T-helper 1 cell (primary cell): ENCODE results near the gene CEP85L.

Source experiments
- DNase-seq, 5 donors: peaks; one replicate each; pipeline ENCODE4 v3.0.0-alpha.2; 2012 to 2020

The CEP85L gene

GRCh38 chr6:118660218-118660569 lies 8.8 kb upstream of the CEP85L start:
- DNase-seq = peak in 4 of 5 donors; percentile 24 to 63 (median 58)

- no peak for DNase-seq
Observed at GRCh38 chr6:118659513-118660217, 8.3 kb upstream of the CEP85L start.

GRCh38 chr6:118656847-118657451 lies 5.6 kb upstream of the CEP85L start:
- DNase-seq = peak in 2 of 5 donors; percentile 19 to 49

GRCh38 chr6:118652051-118652615 lies 742 bp upstream of the CEP85L start:
- DNase-seq = no peak

GRCh38 chr6:118650582-118651281 lies 659 bp downstream of the CEP85L start:
- peak; percentile 9 to 48 (median 29) for DNase-seq

- DNase-seq = no peak
Observed at GRCh38 chr6:118649918-118650581, 1.3 kb downstream of the CEP85L start.

GRCh38 chr6:118648866-118649554 lies 2.4 kb downstream of the CEP85L start:
- no peak for DNase-seq

GRCh38 chr6:118646977-118647376 lies 4.4 kb downstream of the CEP85L start:
- no peak for DNase-seq

GRCh38 chr6:118645395-118645794 lies 6.0 kb downstream of the CEP85L start:
- no peak for DNase-seq

GRCh38 chr6:118644007-118644406 lies 7.4 kb downstream of the CEP85L start:
- DNase-seq = no peak

GRCh38 chr6:118641042-118641441 lies 10.3 kb downstream of the CEP85L start:
- no peak for DNase-seq

- no peak for DNase-seq
Observed at GRCh38 chr6:118639054-118639964, 12.1 kb downstream of the CEP85L start.

- DNase-seq = no peak
Observed at GRCh38 chr6:118638288-118638687, 13.1 kb downstream of the CEP85L start.

- no peak for DNase-seq
Observed at GRCh38 chr6:118635909-118636735, 15.3 kb downstream of the CEP85L start.

GRCh38 chr6:118632359-118632758 lies 19.0 kb downstream of the CEP85L start:
- DNase-seq = no peak

GRCh38 chr6:118630923-118631322 lies 20.5 kb downstream of the CEP85L start:
- no peak for DNase-seq

- no peak for DNase-seq
Observed at GRCh38 chr6:118630067-118630466, 21.3 kb downstream of the CEP85L start.

- DNase-seq = no peak
Observed at GRCh38 chr6:118627724-118628123, 23.7 kb downstream of the CEP85L start.

GRCh38 chr6:118625833-118626232 lies 25.6 kb downstream of the CEP85L start:
- DNase-seq = no peak

GRCh38 chr6:118621799-118622470 lies 29.5 kb downstream of the CEP85L start:
- DNase-seq = no peak
